K562 (cell line): ENCODE results near the gene GAB2. TPM values are rescaled to one million over a fixed set of nuclear protein-coding genes. Genes with fewer than 3 reads are reported as not detected.

Experiments used
- FOXJ2 ChIP-seq: fragments of 200-800 bp; sonication (Bioruptor generic); IDR thresholded peaks from 2 replicates; pipeline ENCODE4 v1.6.1; 2016; ENCODE audit warnings: missing genetic modification characterization, missing compliant biosample characterization
- GATAD2B ChIP-seq: fragments of 450-650 bp; IDR thresholded peaks from 2 replicates; pipeline ENCODE4 v1.6.1; 2017; ENCODE audit warnings: mild to moderate bottlenecking, borderline replicate concordance
- HDAC6 ChIP-seq: IDR thresholded peaks from 2 replicates; pipeline ENCODE4 v1.6.1; 2012; ENCODE audit warnings: low read depth, mild to moderate bottlenecking, control low read depth, inconsistent platforms, low read length, moderate library complexity
- HMGN3 ChIP-seq: IDR thresholded peaks from 2 replicates; pipeline ENCODE4 v1.6.1; 2011; ENCODE audit warnings: borderline replicate concordance, low read depth, mild to moderate bottlenecking, mixed read lengths, low read length; ENCODE audit not compliant: insufficient read length; ENCODE audit errors: extremely low read depth
- MAFK ChIP-seq: IDR thresholded peaks from 2 replicates; pipeline ENCODE4 v1.6.1; 2011; ENCODE audit warnings: low read length, improper control_type of control experiment
- MYC ChIP-seq, 2 experiments: fragments of 250-450 bp in 1 of 2; sonication (Bioruptor Pico) in 1 of 2; IDR thresholded peaks; 2 replicates each; pipeline versions ENCODE4 v1.5.1 to v1.6.1; 2012 to 2021; ENCODE audit warnings: low read depth in 2 of 2, borderline replicate concordance in 1 of 2, improper control_type of control experiment in 1 of 2, low read length in 1 of 2, mild to moderate bottlenecking in 1 of 2, moderate library complexity in 1 of 2
- NFXL1 ChIP-seq: fragments of 450-650 bp; formaldehyde crosslinking; IDR thresholded peaks from 2 replicates; pipeline ENCODE4 v1.4.0; 2021; ENCODE audit warnings: mild to moderate bottlenecking
- PTBP1 ChIP-seq: fragments of 200-400 bp; formaldehyde crosslinking; IDR thresholded peaks from 2 replicates; pipeline ENCODE4 v1.6.1; 2017; ENCODE audit warnings: low read depth, low read length
- RFX1 ChIP-seq: fragments of 450-650 bp; IDR thresholded peaks from 2 replicates; pipeline ENCODE4 v1.6.1; 2016; ENCODE audit warnings: mild to moderate bottlenecking, moderate library complexity
- SMARCC2 ChIP-seq: fragments of 450-650 bp; IDR thresholded peaks from 2 replicates; pipeline ENCODE4 v1.6.1; 2017; ENCODE audit warnings: antibody characterized with exemption, moderate library complexity, mild to moderate bottlenecking, low read depth
- TCF7 ChIP-seq: sonication (generic); IDR thresholded peaks from 2 replicates; pipeline ENCODE4 v1.6.1; 2016; ENCODE audit warnings: antibody characterized with exemption, borderline replicate concordance
- TEAD1 ChIP-seq, 2 experiments: fragments of 450-650 bp in 1 of 2; sonication (generic) in 1 of 2; formaldehyde crosslinking; IDR thresholded peaks; 2 replicates each; pipeline versions ENCODE4 v1.4.0 to v1.8.0; 2020 to 2022; ENCODE audit warnings: mild to moderate bottlenecking in 2 of 2, missing genetic modification reagents in 1 of 2
- ZNF146 ChIP-seq: IDR thresholded peaks from one replicate; pipeline ENCODE4 v1.6.1; 2018; ENCODE audit warnings: missing compliant biosample characterization; ENCODE audit not compliant: unreplicated experiment
- ZNF778 ChIP-seq: fragments of 450-650 bp; formaldehyde crosslinking; IDR thresholded peaks from 2 replicates; pipeline ENCODE4 v1.4.0; 2020; ENCODE audit warnings: mild to moderate bottlenecking, moderate library complexity
- ZNF780A ChIP-seq: fragments of 250-450 bp; sonication (Bioruptor Pico); IDR thresholded peaks from 2 replicates; pipeline ENCODE4 v1.5.0; 2021; ENCODE audit warnings: mild to moderate bottlenecking
- polyA plus RNA-seq, 8 experiments: library from polyadenylated mRNA; depleted of rRNA in 4 of 8; stranded (reverse) in 5 of 8; unstranded in 3 of 8; fragments of >200 nt; fragmentation: Nextera tagmentation in 2 of 8; fragmentation: Illumina TruSeq in 1 of 8; extraction: Ambion mirVana in 2 of 8; extraction: Trizol in 1 of 8; gene quantifications; 2 replicates each; pipeline versions ENCODE4 v1.2.1 to v1.2.3, GENCODE V29; 2011 to 2014; ENCODE audit warnings: inconsistent platforms in 1 of 8, missing spikeins in 1 of 8
- total RNA-seq, 7 experiments: library from RNA; depleted of rRNA in 6 of 7; stranded (reverse); fragments of >200 nt in 6 of 7; fragmentation: Illumina TruSeq in 2 of 7; extraction: Trizol in 2 of 7; gene quantifications; 2 replicates each; pipeline versions ENCODE4 v1.2.1 to v1.2.3, GENCODE V29; 2011 to 2021; ENCODE audit warnings: low replicate concordance in 1 of 7
- TF ChIP-seq, protein P1 (sequence below), 2 experiments: fragments of 450-650 bp in 1 of 2; IDR thresholded peaks; 2 replicates each; pipeline ENCODE4 v1.6.1; 2011 to 2017; ENCODE audit warnings: low read depth in 2 of 2, antibody characterized with exemption in 1 of 2, borderline replicate concordance in 1 of 2, low read length in 1 of 2, mild to moderate bottlenecking in 1 of 2, mixed read lengths in 1 of 2; ENCODE audit not compliant: control insufficient read depth in 1 of 2
- TF ChIP-seq, protein P2 (sequence below), 2 experiments: IDR thresholded peaks in 1 of 2; conservative IDR thresholded peaks in 1 of 2; 2 replicates each; pipeline ENCODE4 v1.6.1; 2016; ENCODE audit warnings: low read depth in 2 of 2, mild to moderate bottlenecking in 1 of 2, missing compliant biosample characterization in 1 of 2, missing genetic modification characterization in 1 of 2, moderate library complexity in 1 of 2
- TF ChIP-seq, protein P3 (sequence below): fragments of 450-650 bp; IDR thresholded peaks from one replicate; pipeline ENCODE4 v1.6.1; 2018; ENCODE audit warnings: mild to moderate bottlenecking, moderate library complexity; ENCODE audit not compliant: partially characterized antibody

Gene GAB2
- total and polyA plus RNA-seq, 9 of the 15 experiments (the other 6 are each of a cell fraction or from before 2014, with no cell fraction given), result 2.3 to 35.2 (median 16.1) TPM

- TF ChIP-seq, protein P1, sequence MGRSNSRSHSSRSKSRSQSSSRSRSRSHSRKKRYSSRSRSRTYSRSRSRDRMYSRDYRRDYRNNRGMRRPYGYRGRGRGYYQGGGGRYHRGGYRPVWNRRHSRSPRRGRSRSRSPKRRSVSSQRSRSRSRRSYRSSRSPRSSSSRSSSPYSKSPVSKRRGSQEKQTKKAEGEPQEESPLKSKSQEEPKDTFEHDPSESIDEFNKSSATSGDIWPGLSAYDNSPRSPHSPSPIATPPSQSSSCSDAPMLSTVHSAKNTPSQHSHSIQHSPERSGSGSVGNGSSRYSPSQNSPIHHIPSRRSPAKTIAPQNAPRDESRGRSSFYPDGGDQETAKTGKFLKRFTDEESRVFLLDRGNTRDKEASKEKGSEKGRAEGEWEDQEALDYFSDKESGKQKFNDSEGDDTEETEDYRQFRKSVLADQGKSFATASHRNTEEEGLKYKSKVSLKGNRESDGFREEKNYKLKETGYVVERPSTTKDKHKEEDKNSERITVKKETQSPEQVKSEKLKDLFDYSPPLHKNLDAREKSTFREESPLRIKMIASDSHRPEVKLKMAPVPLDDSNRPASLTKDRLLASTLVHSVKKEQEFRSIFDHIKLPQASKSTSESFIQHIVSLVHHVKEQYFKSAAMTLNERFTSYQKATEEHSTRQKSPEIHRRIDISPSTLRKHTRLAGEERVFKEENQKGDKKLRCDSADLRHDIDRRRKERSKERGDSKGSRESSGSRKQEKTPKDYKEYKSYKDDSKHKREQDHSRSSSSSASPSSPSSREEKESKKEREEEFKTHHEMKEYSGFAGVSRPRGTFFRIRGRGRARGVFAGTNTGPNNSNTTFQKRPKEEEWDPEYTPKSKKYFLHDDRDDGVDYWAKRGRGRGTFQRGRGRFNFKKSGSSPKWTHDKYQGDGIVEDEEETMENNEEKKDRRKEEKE (IDR thresholded peaks at IDR 0.05; ENCODE audit: borderline replicate concordance in 1 of 2, control insufficient read depth in 1 of 2, low read depth in 2 of 2, low read length in 1 of 2), result no peak
- peak; percentile 65 for TF ChIP-seq HMGN3
- TF ChIP-seq TCF7, result 0 out of 2 replicates have a peak, but pooled peaks have one; percentile 50
- peak; percentile 13; the same call in 1 of the 2 replicates for TF ChIP-seq NFXL1 (CRISPR knock-in tag)
- TF ChIP-seq ZNF146, result no peak
- TF ChIP-seq, protein P2, sequence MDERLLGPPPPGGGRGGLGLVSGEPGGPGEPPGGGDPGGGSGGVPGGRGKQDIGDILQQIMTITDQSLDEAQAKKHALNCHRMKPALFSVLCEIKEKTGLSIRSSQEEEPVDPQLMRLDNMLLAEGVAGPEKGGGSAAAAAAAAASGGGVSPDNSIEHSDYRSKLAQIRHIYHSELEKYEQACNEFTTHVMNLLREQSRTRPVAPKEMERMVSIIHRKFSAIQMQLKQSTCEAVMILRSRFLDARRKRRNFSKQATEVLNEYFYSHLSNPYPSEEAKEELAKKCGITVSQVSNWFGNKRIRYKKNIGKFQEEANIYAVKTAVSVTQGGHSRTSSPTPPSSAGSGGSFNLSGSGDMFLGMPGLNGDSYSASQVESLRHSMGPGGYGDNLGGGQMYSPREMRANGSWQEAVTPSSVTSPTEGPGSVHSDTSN (CRISPR knock-in tag; IDR thresholded peaks at IDR 0.05; ENCODE audit: low read depth), result no peak
- TF ChIP-seq, protein P2 (tag; conservative IDR thresholded peaks at IDR 0.05; ENCODE audit: low read depth), result peak; percentile 60; the same call in 1 of the 2 replicates
- peak; percentile 85 for TF ChIP-seq MYC (IDR thresholded peaks at IDR 0.05; ENCODE audit: low read depth, low read length)
- TF ChIP-seq MYC (CRISPR knock-in tag; IDR thresholded peaks at IDR 0.05; ENCODE audit: borderline replicate concordance, low read depth), result no peak
- no peak for TF ChIP-seq RFX1
- peak; percentile 75; the same call in 1 of the 2 replicates for TF ChIP-seq GATAD2B
- TF ChIP-seq TEAD1 (CRISPR knock-in tag; IDR thresholded peaks at IDR 0.05), result peak in 1 of 2 experiments; percentile 70; a peak in 2 of 4 replicates
- TF ChIP-seq ZNF780A (CRISPR knock-in tag), result no peak
- TF ChIP-seq ZNF778, result no peak
- TF ChIP-seq SMARCC2, result peak; percentile 62; the same call in 1 of the 2 replicates
- TF ChIP-seq, protein P3, sequence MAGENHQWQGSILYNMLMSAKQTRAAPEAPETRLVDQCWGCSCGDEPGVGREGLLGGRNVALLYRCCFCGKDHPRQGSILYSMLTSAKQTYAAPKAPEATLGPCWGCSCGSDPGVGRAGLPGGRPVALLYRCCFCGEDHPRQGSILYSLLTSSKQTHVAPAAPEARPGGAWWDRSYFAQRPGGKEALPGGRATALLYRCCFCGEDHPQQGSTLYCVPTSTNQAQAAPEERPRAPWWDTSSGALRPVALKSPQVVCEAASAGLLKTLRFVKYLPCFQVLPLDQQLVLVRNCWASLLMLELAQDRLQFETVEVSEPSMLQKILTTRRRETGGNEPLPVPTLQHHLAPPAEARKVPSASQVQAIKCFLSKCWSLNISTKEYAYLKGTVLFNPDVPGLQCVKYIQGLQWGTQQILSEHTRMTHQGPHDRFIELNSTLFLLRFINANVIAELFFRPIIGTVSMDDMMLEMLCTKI, result no peak
- TF ChIP-seq FOXJ2 (tag), result no peak
- TF ChIP-seq MAFK, result peak; percentile 86
- TF ChIP-seq PTBP1, result no peak
- TF ChIP-seq HDAC6, result no peak
These were observed 125.4 kb downstream of the GAB2 start (continued) for GRCh38 chr11:78292109-78292803.
